Activated CD4-positive, alpha-beta T cell treated with anti-CD3 and anti-CD28 coated beads, Interleukin-2, amount 10 ng/mL, durations not matched to agents 24 days and 14 days (primary cell): ENCODE measurements around the gene CELSR3. TPM values are rescaled to one million over a fixed set of nuclear protein-coding genes. Genes with fewer than 3 reads are reported as not detected.

ENCODE experiments used
- DNase-seq: peaks from one replicate; pipeline ENCODE4 v3.0.0; 2022
- H3K27ac Mint-ChIP-seq: one replicate; pipeline ENCODE4 v1.8.0; 2022; ENCODE audit warnings: mild to moderate bottlenecking, mixed read lengths
- H3K27me3 Mint-ChIP-seq: one replicate; pipeline ENCODE4 v1.8.0; 2022; ENCODE audit warnings: mixed read lengths
- H3K36me3 Mint-ChIP-seq: one replicate; pipeline ENCODE4 v1.8.0; 2022; ENCODE audit warnings: low read depth, mild to moderate bottlenecking, mixed read lengths
- H3K4me1 Mint-ChIP-seq: one replicate; pipeline ENCODE4 v1.8.0; 2021; ENCODE audit warnings: mixed read lengths
- H3K4me3 Mint-ChIP-seq: one replicate; pipeline ENCODE4 v1.8.0; 2022; ENCODE audit warnings: mild to moderate bottlenecking, moderate library complexity, mixed read lengths
- H3K9me3 Mint-ChIP-seq: one replicate; pipeline ENCODE4 v1.8.0; 2021; ENCODE audit warnings: mixed read lengths
- intact Hi-C: fragments of 100-400 bp; cut with micrococcal nuclease; formaldehyde crosslinking; loops from one replicate; pipeline ENCODE4 v1.15.1; 2023
- total RNA-seq: library from RNA; stranded (reverse); gene quantifications from 2 replicates; pipeline ENCODE4 v1.2.3, GENCODE V29; 2022

Gene CELSR3
- total RNA-seq, 1 donor from 2014 or later, result 14.5 TPM

- Mint-ChIP-seq H3K9me3 (no peaks in the 10 kb centered on the region), H3K4me1 (peaks cover 14% of the 10 kb centered on the region), H3K4me3 (no peak overlapping the region), H3K36me3 (peaks cover 41% of the 10 kb centered on the region), H3K27ac (no peak overlapping the region), H3K27me3 (no peaks in the 10 kb centered on the region)
- intact Hi-C loops, result loop anchor here (10.0 kb wide), 1 partner anchor 326 kb away; the partner anchor contains the start of gene NME6
- no peak for DNase-seq
These were observed 32.3 kb downstream of the CELSR3 start for GRCh38 chr3:48630407-48630806.

- H3K27ac Mint-ChIP-seq, result no peak overlapping the region
- H3K9me3 Mint-ChIP-seq, result no peaks in the 10 kb centered on the region
- peaks cover 45% of the 10 kb centered on the region for H3K36me3 Mint-ChIP-seq
- no peak for DNase-seq
- no peaks in the 10 kb centered on the region for H3K27me3 Mint-ChIP-seq
- intact Hi-C loops, result loop anchor here (10.0 kb wide), 1 partner anchor 325 kb away; the partner anchor contains the start of gene NME6
- no peak overlapping the region for H3K4me3 Mint-ChIP-seq
- peaks cover 14% of the 10 kb centered on the region for H3K4me1 Mint-ChIP-seq
These were observed 32.8 kb downstream of the CELSR3 start for GRCh38 chr3:48629894-48630293.

GRCh38 chr3:48628277-48629017 is 34.2 kb downstream of the CELSR3 start:
- no peaks in the 10 kb centered on the region for H3K27me3 Mint-ChIP-seq
- peaks cover 53% of the 10 kb centered on the region for H3K36me3 Mint-ChIP-seq
- H3K27ac Mint-ChIP-seq, result no peak overlapping the region
- intact Hi-C loops, result no loop called here
- no peak for DNase-seq
- no peaks in the 10 kb centered on the region for H3K9me3 Mint-ChIP-seq
- H3K4me3 Mint-ChIP-seq, result no peak overlapping the region
- peaks cover 14% of the 10 kb centered on the region for H3K4me1 Mint-ChIP-seq

- no peaks in the 10 kb centered on the region for H3K9me3 Mint-ChIP-seq
- peaks cover 48% of the 10 kb centered on the region for H3K36me3 Mint-ChIP-seq
- peaks cover 10% of the 10 kb centered on the region for H3K4me1 Mint-ChIP-seq
- DNase-seq, result no peak
- H3K27me3 Mint-ChIP-seq, result no peaks in the 10 kb centered on the region
- H3K4me3 Mint-ChIP-seq, result no peak overlapping the region
- no peak overlapping the region for H3K27ac Mint-ChIP-seq
- intact Hi-C loops, result no loop called here
These were observed 37.1 kb downstream of the CELSR3 start for GRCh38 chr3:48625600-48625999.

- intact Hi-C loops, result no loop called here
- Mint-ChIP-seq H3K4me1 (peaks cover 10% of the 10 kb centered on the region), H3K27ac (peak overlapping the region; percentile 36)
These were observed 37.9 kb downstream of the CELSR3 start for GRCh38 chr3:48624767-48625166.

GRCh38 chr3:48623851-48624547 is 38.7 kb downstream of the CELSR3 start:
- Mint-ChIP-seq H3K4me1 (peaks cover 10% of the 10 kb centered on the region), H3K36me3 (peaks cover 40% of the 10 kb centered on the region), H3K27me3 (no peaks in the 10 kb centered on the region), H3K27ac (peak overlapping the region; percentile 69), H3K4me3 (no peak overlapping the region), H3K9me3 (no peaks in the 10 kb centered on the region)
- intact Hi-C loops, result no loop called here
- DNase-seq, result no peak

More at GRCh38 chr3:48624767-48625166, 37.9 kb downstream of the CELSR3 start:
- Mint-ChIP-seq H3K9me3 (no peaks in the 10 kb centered on the region), H3K4me3 (no peak overlapping the region), H3K36me3 (peaks cover 46% of the 10 kb centered on the region), H3K27me3 (no peaks in the 10 kb centered on the region)
- no peak for DNase-seq

GRCh38 chr3:48621461-48621869 is 41.2 kb downstream of the CELSR3 start, which contains the start of gene TMEM89:
Gene TMEM89, minus strand, starts transcription at chr3:48621769. Its CDS starts 13 bp downstream, at chr3:48621756.
- H3K9me3 Mint-ChIP-seq, result peaks cover 9% of the 10 kb centered on the region
- H3K27me3 Mint-ChIP-seq, result no peaks in the 10 kb centered on the region
- peaks cover 39% of the 10 kb centered on the region for H3K36me3 Mint-ChIP-seq
- H3K27ac Mint-ChIP-seq, result no peak within 1 kb of the TSS
- H3K4me3 Mint-ChIP-seq, result no peak within 1 kb of the TSS
- peaks cover 8% of the 10 kb centered on the region for H3K4me1 Mint-ChIP-seq
- intact Hi-C loops, result no loop called here
- DNase-seq, result no peak

GRCh38 chr3:48619541-48620524 is 42.9 kb downstream of the CELSR3 start:
- H3K9me3 Mint-ChIP-seq, result peaks cover 9% of the 10 kb centered on the region
- H3K4me1 Mint-ChIP-seq, result peaks cover 8% of the 10 kb centered on the region
- H3K4me3 Mint-ChIP-seq, result no peak overlapping the region
- DNase-seq, result no peak
- no peak overlapping the region for H3K27ac Mint-ChIP-seq
- no peaks in the 10 kb centered on the region for H3K27me3 Mint-ChIP-seq
- peaks cover 30% of the 10 kb centered on the region for H3K36me3 Mint-ChIP-seq
- intact Hi-C loops, result no loop called here

- Mint-ChIP-seq H3K9me3 (peaks cover 13% of the 10 kb centered on the region), H3K4me3 (no peak overlapping the region), H3K36me3 (peaks cover 28% of the 10 kb centered on the region), H3K4me1 (peaks cover 9% of the 10 kb centered on the region), H3K27ac (no peak overlapping the region), H3K27me3 (no peaks in the 10 kb centered on the region)
- DNase-seq, result no peak
- intact Hi-C loops, result no loop called here
These were observed 45.1 kb downstream of the CELSR3 start for GRCh38 chr3:48617559-48617958.

- DNase-seq, result no peak
- intact Hi-C loops, result loop anchor here (1.0 kb wide), 2 partner anchors 21 to 42 kb away; partner anchors contain the start of gene SLC26A6
- peaks cover 13% of the 10 kb centered on the region for H3K9me3 Mint-ChIP-seq
These were observed 48.6 kb downstream of the CELSR3 start for GRCh38 chr3:48614044-48614443.

GRCh38 chr3:48612309-48612708 is 50.4 kb downstream of the CELSR3 start:
- intact Hi-C loops, result no loop called here
- Mint-ChIP-seq H3K4me1 (peaks cover 22% of the 10 kb centered on the region), H3K36me3 (peaks cover 27% of the 10 kb centered on the region), H3K27me3 (no peaks in the 10 kb centered on the region), H3K27ac (no peak overlapping the region), H3K4me3 (no peak overlapping the region), H3K9me3 (peaks cover 6% of the 10 kb centered on the region)
- no peak for DNase-seq

More at GRCh38 chr3:48614044-48614443, 48.6 kb downstream of the CELSR3 start:
- no peaks in the 10 kb centered on the region for H3K27me3 Mint-ChIP-seq
- H3K4me3 Mint-ChIP-seq, result peak overlapping the region; percentile 61
- peaks cover 13% of the 10 kb centered on the region for H3K4me1 Mint-ChIP-seq
- H3K36me3 Mint-ChIP-seq, result peaks cover 26% of the 10 kb centered on the region
- H3K27ac Mint-ChIP-seq, result peak overlapping the region; percentile 94

GRCh38 chr3:48609088-48610005 is 53.3 kb downstream of the CELSR3 start, which contains the start of gene UQCRC1:
Gene UQCRC1, minus strand, starts transcription at chr3:48609646. Its CDS starts 26 bp downstream, at chr3:48609620.
- Mint-ChIP-seq H3K27ac (peak within 1 kb of the TSS; percentile 99), H3K36me3 (peaks cover 43% of the 10 kb centered on the region), H3K4me3 (peak within 1 kb of the TSS; percentile 99), H3K27me3 (no peaks in the 10 kb centered on the region), H3K9me3 (peaks cover 3% of the 10 kb centered on the region), H3K4me1 (peaks cover 22% of the 10 kb centered on the region)
- DNase-seq, result peak; percentile 98
- intact Hi-C loops, result loop anchor here (1.0 kb wide), 3 partner anchors 26 to 52 kb away; partner anchors contain the start of gene SLC26A6
